Activated CD8-positive, alpha-beta memory T cell treated with anti-CD3 and anti-CD28 coated beads for 4 hours (primary cell): ENCODE data around the gene MGRN1.

Experiments used
- DNase-seq, 2 donors: peaks; one replicate each; pipeline ENCODE4 v3.0.0-alpha.2; 2020; ENCODE audit warnings: low read depth in 2 of 2

The MGRN1 gene

DNA sequence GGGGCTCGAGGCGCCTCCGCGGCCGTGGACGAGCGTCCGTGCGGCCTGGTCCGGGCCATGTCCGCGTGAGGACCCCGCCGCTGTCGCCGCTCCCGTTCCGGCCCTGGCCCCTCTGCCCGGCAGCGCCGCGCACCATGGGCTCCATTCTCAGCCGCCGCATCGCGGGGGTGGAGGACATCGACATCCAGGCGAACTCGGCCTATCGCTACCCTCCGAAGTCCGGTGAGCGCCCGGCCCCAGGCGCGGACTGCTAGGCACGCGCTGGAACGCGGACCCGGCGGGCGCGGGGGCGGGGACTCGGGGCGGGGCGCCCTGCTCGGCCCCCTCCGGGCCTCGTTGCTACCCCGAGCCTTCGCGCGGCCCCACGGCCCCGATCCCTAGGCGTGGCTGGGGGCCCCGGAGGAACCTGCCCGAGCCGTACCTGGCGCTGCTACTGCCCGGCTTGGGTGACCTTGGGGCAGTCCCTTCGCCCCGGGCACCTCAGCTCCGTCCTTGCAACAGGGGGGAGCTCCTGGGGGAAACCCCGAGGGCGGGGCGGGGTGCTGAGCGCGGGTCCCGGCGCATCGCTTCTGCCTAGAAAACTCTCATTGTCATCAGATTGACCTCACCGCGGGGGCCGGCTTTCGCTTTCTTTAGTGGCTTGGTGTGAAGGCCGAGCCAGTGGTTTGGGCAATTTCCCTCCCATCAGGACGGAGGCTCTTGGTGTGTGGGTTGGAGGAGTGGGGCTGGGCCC, 367 bp downstream of the MGRN1 start:
- peak; percentile 47 to 58 for DNase-seq

- no peak for DNase-seq
These were observed 1.0 kb downstream of the MGRN1 start for GRCh38 chr16:4625560-4626159.

DNA sequence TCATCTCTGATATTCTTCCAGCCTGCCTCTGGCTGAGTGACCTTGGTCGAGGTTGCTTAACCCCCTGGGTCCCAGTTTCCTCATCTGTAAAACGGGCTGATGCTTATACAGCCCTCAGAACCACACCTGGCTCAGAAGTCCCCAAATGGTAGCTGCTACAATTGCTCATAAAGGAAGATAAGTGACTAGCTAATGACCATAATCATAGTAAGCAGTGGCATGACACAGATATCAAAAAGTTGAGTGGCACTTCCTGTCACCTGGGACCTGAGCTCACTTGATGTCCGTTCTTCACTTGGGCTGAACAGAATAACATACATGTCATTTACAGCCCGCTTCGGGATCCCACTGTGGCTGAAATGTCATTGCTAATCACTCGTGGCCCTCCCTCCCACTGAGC, 1.8 kb downstream of the MGRN1 start:
- no peak for DNase-seq

DNA sequence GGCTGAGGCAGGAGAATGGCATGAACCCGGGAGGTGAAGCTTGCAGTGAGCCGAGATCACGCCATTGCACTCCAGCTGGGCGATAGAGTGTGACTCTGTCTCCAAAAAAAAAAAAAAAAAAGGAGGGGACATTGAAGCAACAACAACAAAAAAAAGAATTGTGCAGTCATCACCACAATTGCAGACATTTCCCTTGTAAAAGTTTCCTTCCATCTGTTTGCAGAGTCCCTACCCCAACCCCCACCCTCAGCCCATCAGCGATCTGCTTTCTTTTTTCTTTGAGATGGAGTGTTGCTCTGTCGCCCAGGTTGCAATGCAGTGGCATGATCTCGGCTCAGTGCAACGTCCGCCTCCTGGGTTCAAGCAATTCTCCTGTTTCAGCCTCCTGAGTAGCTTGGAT, 3.7 kb downstream of the MGRN1 start:
- no peak for DNase-seq

GRCh38 chr16:4631444-4631843, 6.8 kb downstream of the MGRN1 start:
- no peak for DNase-seq

GRCh38 chr16:4633910-4634635, 9.4 kb downstream of the MGRN1 start:
- DNase-seq, result no peak

DNA sequence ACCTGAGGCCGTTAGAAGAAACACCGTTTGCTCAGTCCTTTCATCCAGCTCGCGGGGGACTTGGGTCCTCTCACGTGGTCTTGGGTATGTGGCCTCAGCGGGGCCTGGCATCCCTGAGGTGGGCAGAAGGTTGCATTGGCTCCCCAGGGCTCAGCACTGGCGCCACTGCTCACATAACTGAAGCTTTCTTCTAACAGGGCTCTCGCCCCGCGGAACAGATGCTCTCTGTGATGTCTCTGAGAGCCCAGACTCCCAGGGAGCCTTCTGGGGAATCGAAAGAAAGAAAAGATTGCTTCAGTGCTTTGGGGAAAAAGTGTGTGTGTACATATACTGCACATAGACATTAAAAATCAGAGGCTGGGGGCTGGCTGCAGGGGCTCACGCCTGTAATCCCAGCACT, 10.1 kb downstream of the MGRN1 start:
- DNase-seq, result no peak

DNA sequence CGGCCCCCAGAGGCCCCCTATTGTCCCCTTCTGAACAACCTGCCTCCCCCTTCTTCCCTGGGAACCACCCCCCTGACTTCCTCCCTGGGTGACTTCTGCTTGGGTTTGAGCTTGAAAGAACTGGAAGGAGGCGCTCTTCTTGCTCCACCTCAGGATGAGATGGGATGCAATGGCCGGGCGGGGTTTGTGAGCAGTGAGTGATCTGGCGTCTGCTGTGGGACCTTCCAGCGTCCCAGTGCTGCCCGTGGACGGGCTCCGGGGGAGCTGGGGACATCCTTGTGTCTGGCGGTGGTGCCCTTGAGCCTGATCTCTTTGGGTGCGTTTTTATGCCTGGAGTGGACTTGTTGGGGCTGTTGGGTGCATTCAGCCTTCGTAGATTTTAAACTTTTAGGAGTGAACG, 11.6 kb downstream of the MGRN1 start:
- no peak for DNase-seq

GRCh38 chr16:4637501-4638166, 13.0 kb downstream of the MGRN1 start:
- DNase-seq, result no peak

GRCh38 chr16:4639899-4640509, 15.4 kb downstream of the MGRN1 start:
- no peak for DNase-seq

DNA sequence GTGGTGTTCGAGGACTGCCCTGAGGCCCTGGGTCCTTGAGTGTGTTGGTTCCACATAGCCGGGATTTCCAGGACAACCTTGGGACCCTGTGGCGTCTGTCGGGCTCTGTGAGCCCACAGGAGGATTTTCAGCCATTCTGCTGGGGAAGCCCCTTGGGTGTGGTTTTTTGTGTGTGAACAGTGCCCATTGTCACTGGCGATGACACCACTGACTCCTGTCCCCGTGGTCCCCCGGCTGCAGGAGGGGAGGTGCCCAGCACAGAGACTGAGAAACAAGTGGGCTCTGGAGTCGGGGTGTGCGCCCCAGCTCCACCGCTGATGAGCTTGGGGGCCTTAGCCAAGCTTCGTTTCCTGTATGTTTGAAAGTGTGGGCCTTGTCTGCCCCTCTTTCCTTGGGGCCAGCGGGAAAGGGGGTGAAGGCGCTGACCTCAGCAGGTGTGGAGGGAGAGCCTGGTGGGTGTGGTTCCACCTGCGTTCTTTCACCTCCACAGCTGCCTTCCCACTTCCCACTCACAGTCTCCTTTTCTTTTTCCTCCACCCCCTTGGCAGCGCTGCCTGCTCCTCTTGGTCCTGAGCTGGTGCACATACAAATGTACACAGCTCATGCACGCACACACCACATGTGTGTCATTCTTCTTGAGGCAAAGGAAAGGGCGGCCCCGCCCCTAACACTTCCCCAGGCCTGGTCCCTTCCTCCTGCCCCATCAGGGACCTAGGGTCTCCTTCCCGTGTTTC, 16.1 kb downstream of the MGRN1 start:
- DNase-seq, result no peak

- no peak for DNase-seq
These were observed 16.7 kb downstream of the MGRN1 start for GRCh38 chr16:4641306-4641687.

GRCh38 chr16:4641895-4642294, 17.3 kb downstream of the MGRN1 start:
- no peak for DNase-seq

GRCh38 chr16:4646773-4647643, 22.4 kb downstream of the MGRN1 start:
- no peak for DNase-seq

- no peak for DNase-seq
These were observed 23.0 kb downstream of the MGRN1 start for GRCh38 chr16:4647644-4647980.

GRCh38 chr16:4648917-4649316, 24.3 kb downstream of the MGRN1 start:
- no peak for DNase-seq

DNA sequence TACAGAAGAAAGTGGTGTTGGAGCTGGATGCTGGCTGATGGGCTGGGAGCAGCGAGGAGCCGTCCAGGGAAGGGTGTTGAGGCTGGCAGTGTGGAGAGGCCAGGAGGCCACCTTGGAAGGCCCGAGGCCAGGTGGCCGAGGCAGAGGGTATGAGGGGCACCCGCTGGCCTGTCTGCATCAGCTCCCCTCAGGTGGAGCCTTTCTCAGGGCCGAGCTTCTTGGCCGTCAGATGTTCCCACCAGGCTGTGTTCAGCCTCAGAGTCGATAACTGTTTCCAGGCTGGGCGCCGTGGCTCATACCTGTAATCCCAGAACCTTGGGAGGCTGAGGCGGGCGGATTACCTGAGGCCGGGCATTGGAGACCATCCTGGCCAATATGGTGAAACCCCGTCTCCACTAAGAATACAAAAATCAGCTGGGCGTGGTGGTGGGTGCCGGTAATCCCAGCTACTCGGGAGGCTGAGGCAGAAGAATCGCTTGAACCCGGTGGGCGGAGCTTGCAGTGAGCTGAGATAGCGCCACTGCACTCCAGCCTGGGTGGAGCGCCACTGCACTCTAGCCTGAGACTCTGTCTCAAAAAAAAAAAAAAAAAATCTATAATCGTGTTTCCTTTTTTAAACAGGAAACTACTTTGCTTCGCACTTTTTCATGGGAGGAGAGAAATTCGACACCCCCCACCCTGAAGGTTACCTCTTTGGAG, 25.3 kb downstream of the MGRN1 start:
- no peak for DNase-seq

DNA sequence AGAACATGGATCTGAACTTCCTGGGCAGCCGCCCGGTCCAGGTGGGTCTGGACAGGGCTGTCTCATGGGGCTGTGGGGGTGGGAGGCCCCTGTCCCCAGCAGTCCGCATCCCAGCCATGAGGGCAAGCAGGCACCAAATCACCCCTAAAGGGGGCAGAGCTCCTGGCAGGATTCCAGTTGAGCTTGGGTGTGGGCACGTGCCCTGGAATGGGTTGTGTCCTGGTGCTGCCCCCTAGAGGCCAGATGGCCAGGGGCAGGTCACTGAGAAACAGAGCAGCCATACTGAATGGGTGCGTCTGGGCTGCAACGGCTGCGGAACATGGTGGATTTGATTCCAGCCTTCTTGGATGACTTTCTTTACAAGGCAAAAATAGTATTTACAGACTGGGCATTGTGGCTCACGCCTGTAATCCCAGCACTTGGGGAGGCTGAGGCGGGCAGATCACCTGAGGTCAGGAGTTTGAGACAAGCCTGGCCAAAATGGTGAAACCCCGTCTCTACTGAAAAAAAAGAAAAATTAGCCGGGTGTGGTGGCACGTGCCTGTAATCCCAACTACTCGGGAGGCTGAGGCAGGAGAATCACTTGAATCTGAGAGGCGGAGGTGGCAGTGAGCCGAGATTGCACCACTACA, 25.9 kb downstream of the MGRN1 start:
- peak; percentile 43 to 50 for DNase-seq

DNA sequence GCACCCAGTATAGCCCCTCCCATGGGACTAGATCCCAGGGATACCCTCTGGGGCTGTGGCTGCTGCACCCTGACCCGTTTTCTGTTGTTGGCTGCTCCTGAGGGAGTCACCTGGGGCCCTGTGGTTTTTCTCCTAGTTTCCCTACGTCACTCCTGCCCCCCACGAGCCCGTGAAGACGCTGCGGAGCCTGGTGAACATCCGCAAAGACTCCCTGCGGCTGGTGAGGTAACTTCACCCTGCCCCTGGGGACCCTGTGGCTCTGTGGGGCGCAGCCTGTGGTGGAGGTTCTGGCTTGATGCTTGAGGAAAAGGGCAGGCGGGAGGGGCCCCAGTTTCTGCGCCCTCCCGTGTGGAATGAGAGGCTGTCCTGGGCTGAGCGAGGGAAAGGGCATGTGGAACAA, 27.2 kb downstream of the MGRN1 start:
- DNase-seq, result no peak
